T-helper 1 cell treated with Interleukin-12 subunit alpha and Interleukin-12 subunit beta and Interleukin-4 antibody, amounts not matched to agents 30 μg/mL and 1 μg/mL, for 36 hours (primary cell): ENCODE data around the gene CELF2.
"Not testable (repeated sequence)": the region's sequence is repeated elsewhere in the genome, so short reads cannot be mapped to it uniquely, and the experiment has no call there.

Experiments used
- H3K27ac Mint-ChIP-seq: one replicate; pipeline ENCODE4 v1.8.0; 2021; ENCODE audit warnings: mild to moderate bottlenecking, mixed read lengths
- H3K27me3 Mint-ChIP-seq: one replicate; pipeline ENCODE4 v1.8.0; 2021; ENCODE audit warnings: low read depth, mixed read lengths
- H3K36me3 Mint-ChIP-seq: one replicate; pipeline ENCODE4 v1.8.0; 2021; ENCODE audit warnings: low read depth, mixed read lengths
- H3K4me1 Mint-ChIP-seq: one replicate; pipeline ENCODE4 v1.8.0; 2021; ENCODE audit warnings: low read depth, mixed read lengths
- H3K4me3 Mint-ChIP-seq: one replicate; pipeline ENCODE4 v1.8.0; 2021; ENCODE audit warnings: mild to moderate bottlenecking, moderate library complexity, mixed read lengths
- H3K9me3 Mint-ChIP-seq: one replicate; pipeline ENCODE4 v1.8.0; 2021; ENCODE audit warnings: mixed read lengths

The CELF2 gene

GRCh38 chr10:10993785-10994184, 23.9 kb upstream of the CELF2 start:
- H3K9me3 Mint-ChIP-seq = no peaks in the 10 kb centered on the region
- H3K4me1 Mint-ChIP-seq = no peaks in the 10 kb centered on the region
- H3K27me3 Mint-ChIP-seq = peaks cover 48% of the 10 kb centered on the region

GRCh38 chr10:10994360-10994759, 23.3 kb upstream of the CELF2 start:
- peaks cover 2% of the 10 kb centered on the region for H3K36me3 Mint-ChIP-seq
- peaks cover 42% of the 10 kb centered on the region for H3K27me3 Mint-ChIP-seq
- no peak overlapping the region for H3K27ac Mint-ChIP-seq
- H3K4me3 Mint-ChIP-seq = no peak overlapping the region
- no peaks in the 10 kb centered on the region for H3K9me3 Mint-ChIP-seq
- H3K4me1 Mint-ChIP-seq = no peaks in the 10 kb centered on the region

More at GRCh38 chr10:10993785-10994184, 23.9 kb upstream of the CELF2 start:
- Mint-ChIP-seq H3K36me3 (peaks cover 2% of the 10 kb centered on the region), H3K4me3 (no peak overlapping the region), H3K27ac (no peak overlapping the region)

GRCh38 chr10:10995120-10995519, 22.6 kb upstream of the CELF2 start:
- Mint-ChIP-seq H3K27me3 (peaks cover 44% of the 10 kb centered on the region), H3K4me1 (no peaks in the 10 kb centered on the region), H3K9me3 (no peaks in the 10 kb centered on the region), H3K27ac (no peak overlapping the region), H3K36me3 (peaks cover 2% of the 10 kb centered on the region), H3K4me3 (no peak overlapping the region)

GRCh38 chr10:10996966-10997620, 20.6 kb upstream of the CELF2 start:
- no peak overlapping the region for H3K27ac Mint-ChIP-seq
- no peak overlapping the region for H3K4me3 Mint-ChIP-seq
- peaks cover 2% of the 10 kb centered on the region for H3K36me3 Mint-ChIP-seq
- H3K27me3 Mint-ChIP-seq = peaks cover 31% of the 10 kb centered on the region
- no peaks in the 10 kb centered on the region for H3K9me3 Mint-ChIP-seq
- H3K4me1 Mint-ChIP-seq = no peaks in the 10 kb centered on the region

- peaks cover 33% of the 10 kb centered on the region for H3K27me3 Mint-ChIP-seq
- H3K4me1 Mint-ChIP-seq = not testable (repeated sequence)
Measured at GRCh38 chr10:10999501-10999900, 18.2 kb upstream of the CELF2 start.

GRCh38 chr10:11002485-11002884, 15.2 kb upstream of the CELF2 start:
- H3K9me3 Mint-ChIP-seq = no peaks in the 10 kb centered on the region

More at GRCh38 chr10:10999501-10999900, 18.2 kb upstream of the CELF2 start:
- H3K4me3 Mint-ChIP-seq, H3K27ac Mint-ChIP-seq, H3K36me3 Mint-ChIP-seq, H3K9me3 Mint-ChIP-seq: not testable (repeated sequence)

GRCh38 chr10:11002916-11003315, 14.8 kb upstream of the CELF2 start:
- no peaks in the 10 kb centered on the region for H3K9me3 Mint-ChIP-seq
- no peak overlapping the region for H3K27ac Mint-ChIP-seq
- H3K4me3 Mint-ChIP-seq = no peak overlapping the region
- peaks cover 48% of the 10 kb centered on the region for H3K27me3 Mint-ChIP-seq
- H3K36me3 Mint-ChIP-seq = peaks cover 1% of the 10 kb centered on the region
- no peaks in the 10 kb centered on the region for H3K4me1 Mint-ChIP-seq

More at GRCh38 chr10:11002485-11002884, 15.2 kb upstream of the CELF2 start:
- Mint-ChIP-seq H3K27me3 (peaks cover 45% of the 10 kb centered on the region), H3K4me1 (no peaks in the 10 kb centered on the region), H3K4me3 (no peak overlapping the region), H3K36me3 (peaks cover 2% of the 10 kb centered on the region), H3K27ac (no peak overlapping the region)

GRCh38 chr10:11003679-11004078, 14.0 kb upstream of the CELF2 start:
- H3K36me3 Mint-ChIP-seq = no peaks in the 10 kb centered on the region
- H3K4me3 Mint-ChIP-seq = no peak overlapping the region
- H3K27ac Mint-ChIP-seq = no peak overlapping the region
- H3K9me3 Mint-ChIP-seq = no peaks in the 10 kb centered on the region
- peaks cover 56% of the 10 kb centered on the region for H3K27me3 Mint-ChIP-seq
- no peaks in the 10 kb centered on the region for H3K4me1 Mint-ChIP-seq

- Mint-ChIP-seq H3K27ac (no peak overlapping the region), H3K27me3 (peaks cover 63% of the 10 kb centered on the region), H3K4me1 (peaks cover under 1% of the 10 kb centered on the region), H3K9me3 (no peaks in the 10 kb centered on the region), H3K4me3 (no peak overlapping the region), H3K36me3 (no peaks in the 10 kb centered on the region)
Measured at GRCh38 chr10:11004144-11005077, 13.3 kb upstream of the CELF2 start.

GRCh38 chr10:11005725-11006427, 11.8 kb upstream of the CELF2 start:
- Mint-ChIP-seq H3K27me3 (peaks cover 69% of the 10 kb centered on the region), H3K36me3 (no peaks in the 10 kb centered on the region), H3K9me3 (no peaks in the 10 kb centered on the region), H3K4me3 (no peak overlapping the region), H3K27ac (no peak overlapping the region), H3K4me1 (peaks cover 2% of the 10 kb centered on the region)

- Mint-ChIP-seq H3K4me3 (no peak overlapping the region), H3K4me1 (peaks cover 2% of the 10 kb centered on the region), H3K27ac (no peak overlapping the region), H3K9me3 (no peaks in the 10 kb centered on the region), H3K36me3 (no peaks in the 10 kb centered on the region), H3K27me3 (peaks cover 74% of the 10 kb centered on the region)
Measured at GRCh38 chr10:11006428-11006825, 11.2 kb upstream of the CELF2 start.

- H3K9me3 Mint-ChIP-seq = no peaks in the 10 kb centered on the region
- no peak overlapping the region for H3K27ac Mint-ChIP-seq
- H3K36me3 Mint-ChIP-seq = no peaks in the 10 kb centered on the region
- peaks cover 2% of the 10 kb centered on the region for H3K4me1 Mint-ChIP-seq
- no peak overlapping the region for H3K4me3 Mint-ChIP-seq
- peaks cover 75% of the 10 kb centered on the region for H3K27me3 Mint-ChIP-seq
Measured at GRCh38 chr10:11007476-11008020, 10.1 kb upstream of the CELF2 start.

GRCh38 chr10:11009471-11010308, 8.0 kb upstream of the CELF2 start:
- Mint-ChIP-seq H3K27me3 (peaks cover 84% of the 10 kb centered on the region), H3K4me3 (no peak overlapping the region)

More at GRCh38 chr10:11009471-11010308, 8.0 kb upstream of the CELF2 start:
- no peaks in the 10 kb centered on the region for H3K36me3 Mint-ChIP-seq
- peaks cover 2% of the 10 kb centered on the region for H3K4me1 Mint-ChIP-seq
- no peak overlapping the region for H3K27ac Mint-ChIP-seq
- no peaks in the 10 kb centered on the region for H3K9me3 Mint-ChIP-seq
